T47D (cell line): ENCODE results near the gene SSTR4.

Experiments
- DNase-seq, 2 experiments: peaks; one replicate each; pipeline versions ENCODE4 v3.0.0 to v3.0.0-alpha.2; 2011 to 2012; ENCODE audit warnings: low read depth in 1 of 2, low spot score in 1 of 2
- JUND ChIP-seq: IDR thresholded peaks from 2 replicates; pipeline ENCODE4 v1.6.1; 2012; ENCODE audit warnings: low read depth
- in situ Hi-C: cut with HindIII; loops from 2 replicates; pipeline ENCODE4 v1.10.0; 2016; ENCODE audit warnings: low sequenced_read_pairs, low pct_unique_long_range_greater_than_20kb

The SSTR4 gene

GRCh38 chr20:23082846-23083552, 47.9 kb downstream of the SSTR4 start:
- in situ Hi-C loops = no loop called here
- DNase-seq = no peak
- no peak for TF ChIP-seq JUND

GRCh38 chr20:23083553-23084220, 48.6 kb downstream of the SSTR4 start:
- no peak for TF ChIP-seq JUND
- no peak for DNase-seq
- in situ Hi-C loops = no loop called here

- TF ChIP-seq JUND = no peak
- DNase-seq = no peak
- in situ Hi-C loops = no loop called here
Measured at GRCh38 chr20:23084282-23084844, 49.3 kb downstream of the SSTR4 start.

- in situ Hi-C loops = no loop called here
- DNase-seq = no peak
- no peak for TF ChIP-seq JUND
Measured at GRCh38 chr20:23084845-23085365, 49.8 kb downstream of the SSTR4 start.

- TF ChIP-seq JUND = no peak
- in situ Hi-C loops = no loop called here
- DNase-seq = no peak
Measured at GRCh38 chr20:23085436-23086055, 50.4 kb downstream of the SSTR4 start.

- TF ChIP-seq JUND = no peak
- DNase-seq = no peak
- in situ Hi-C loops = no loop called here
Measured at GRCh38 chr20:23086056-23086566, 51.0 kb downstream of the SSTR4 start, which contains the start of gene CD93. TSS of gene CD93 (minus strand) at chr20:23086324. CDS start at chr20:23086192, 132 bp downstream.

- TF ChIP-seq JUND = no peak
- no peak for DNase-seq
- in situ Hi-C loops = no loop called here
Measured at GRCh38 chr20:23086931-23087411, 51.9 kb downstream of the SSTR4 start.

- in situ Hi-C loops = no loop called here
- no peak for DNase-seq
- no peak for TF ChIP-seq JUND
Measured at GRCh38 chr20:23087587-23088251, 52.6 kb downstream of the SSTR4 start.
